Mucosa of rectum (tissue), 2 donors: ENCODE measurements around the gene MATR3.

Experiments
- H3K27ac ChIP-seq, 2 donors: one replicate each; pipeline ENCODE4 v1.7.0; 2013; ENCODE audit warnings: inconsistent platforms in 2 of 2, low read depth in 2 of 2, low read length in 2 of 2
- H3K27me3 ChIP-seq, 2 donors: one replicate each; pipeline ENCODE4 v1.7.0; 2013; ENCODE audit warnings: low read length in 2 of 2; ENCODE audit not compliant: control insufficient read depth in 2 of 2, insufficient read depth in 2 of 2
- H3K36me3 ChIP-seq, 2 donors: one replicate each; pipeline ENCODE4 v1.7.0; 2013; ENCODE audit warnings: low read length in 2 of 2; ENCODE audit not compliant: control insufficient read depth in 2 of 2, insufficient read depth in 2 of 2
- H3K4me1 ChIP-seq, 2 donors: one replicate each; pipeline ENCODE4 v1.7.0; 2013; ENCODE audit warnings: low read length in 2 of 2, mild to moderate bottlenecking in 1 of 2; ENCODE audit not compliant: control insufficient read depth in 2 of 2, insufficient read depth in 2 of 2
- H3K4me3 ChIP-seq, 2 donors: one replicate each; pipeline ENCODE4 v1.7.0; 2013; ENCODE audit warnings: low read length in 2 of 2
- H3K9ac ChIP-seq, 2 donors: one replicate each; pipeline ENCODE4 v1.7.0; 2013; ENCODE audit warnings: low read length in 2 of 2, low read depth in 1 of 2, mild to moderate bottlenecking in 1 of 2
- H3K9me3 ChIP-seq, 2 donors: one replicate each; pipeline ENCODE4 v1.7.0; 2013; ENCODE audit warnings: low read length in 2 of 2; ENCODE audit not compliant: control insufficient read depth in 2 of 2
- donor health status: healthy.
- donor health status: Normal muscosa, but diverticular disease.

Gene MATR3

GRCh38 chr5:139271201-139272027 lies 22.1 kb upstream of the MATR3 start:
- Histone ChIP-seq H3K36me3 (peaks cover 0 to 3% of the 10 kb centered on the region in 2 donors), H3K27ac (peak overlapping the region; percentile 65 to 79)

GRCh38 chr5:139272471-139273321 lies 20.8 kb upstream of the MATR3 start:
- Histone ChIP-seq H3K36me3 (peaks cover 0 to 3% of the 10 kb centered on the region in 2 donors), H3K27ac (peak overlapping the region; percentile 65 to 79), H3K9me3 (no peaks in the 10 kb centered on the region), H3K4me3 (peak overlapping the region; percentile 63 to 88), H3K27me3 (no peaks in the 10 kb centered on the region), H3K4me1 (peaks cover 40 to 46% of the 10 kb centered on the region in 2 donors), H3K9ac (peak overlapping the region; percentile 71 to 82)

More at GRCh38 chr5:139271201-139272027, 22.1 kb upstream of the MATR3 start:
- H3K4me1 ChIP-seq, result peaks cover 40 to 46% of the 10 kb centered on the region in 2 donors
- H3K27me3 ChIP-seq, result no peaks in the 10 kb centered on the region
- no peak overlapping the region for H3K9ac ChIP-seq
- peak overlapping the region in 1 of 2 donors; percentile 20 for H3K4me3 ChIP-seq
- no peaks in the 10 kb centered on the region for H3K9me3 ChIP-seq

- peak overlapping the region; percentile 65 to 79 for H3K27ac ChIP-seq
- H3K4me1 ChIP-seq, result peaks cover 40 to 46% of the 10 kb centered on the region in 2 donors
- peaks cover 0 to 5% of the 10 kb centered on the region in 2 donors for H3K36me3 ChIP-seq
- H3K4me3 ChIP-seq, result peak overlapping the region; percentile 63 to 88
- no peaks in the 10 kb centered on the region for H3K27me3 ChIP-seq
- H3K9me3 ChIP-seq, result no peaks in the 10 kb centered on the region
- peak overlapping the region; percentile 71 to 82 for H3K9ac ChIP-seq
Measured at GRCh38 chr5:139273322-139273571, 20.3 kb upstream of the MATR3 start.

- H3K4me1 ChIP-seq, result peaks cover 38 to 46% of the 10 kb centered on the region in 2 donors
- H3K9ac ChIP-seq, result peak overlapping the region; percentile 71 to 82
- H3K27ac ChIP-seq, result peak overlapping the region; percentile 65 to 79
- peaks cover 0 to 10% of the 10 kb centered on the region in 2 donors for H3K36me3 ChIP-seq
- peak overlapping the region; percentile 63 to 88 for H3K4me3 ChIP-seq
- no peaks in the 10 kb centered on the region for H3K9me3 ChIP-seq
- no peaks in the 10 kb centered on the region for H3K27me3 ChIP-seq
Measured at GRCh38 chr5:139273572-139274289, 19.8 kb upstream of the MATR3 start.

GRCh38 chr5:139275536-139275935 lies 18.0 kb upstream of the MATR3 start:
- peak overlapping the region in 1 of 2 donors; percentile 56 for H3K4me3 ChIP-seq
- peak overlapping the region; percentile 13 to 28 for H3K9ac ChIP-seq
- H3K4me1 ChIP-seq, result peaks cover 41 to 46% of the 10 kb centered on the region in 2 donors
- no peaks in the 10 kb centered on the region for H3K9me3 ChIP-seq
- H3K27me3 ChIP-seq, result no peaks in the 10 kb centered on the region
- H3K27ac ChIP-seq, result peak overlapping the region in 1 of 2 donors; percentile 23
- peaks cover 0 to 19% of the 10 kb centered on the region in 2 donors for H3K36me3 ChIP-seq

- peaks cover 2 to 19% of the 10 kb centered on the region in 2 donors for H3K36me3 ChIP-seq
- no peaks in the 10 kb centered on the region for H3K27me3 ChIP-seq
- peak overlapping the region in 1 of 2 donors; percentile 56 for H3K4me3 ChIP-seq
- no peaks in the 10 kb centered on the region for H3K9me3 ChIP-seq
- H3K4me1 ChIP-seq, result peaks cover 41 to 48% of the 10 kb centered on the region in 2 donors
- H3K9ac ChIP-seq, result peak overlapping the region in 1 of 2 donors; percentile 13
- peak overlapping the region in 1 of 2 donors; percentile 12 for H3K27ac ChIP-seq
Measured at GRCh38 chr5:139275956-139276355, 17.6 kb upstream of the MATR3 start.

- Histone ChIP-seq H3K4me3 (peak overlapping the region in 1 of 2 donors; percentile 56), H3K9ac (no peak overlapping the region), H3K27ac (no peak overlapping the region), H3K9me3 (no peaks in the 10 kb centered on the region), H3K36me3 (peaks cover 3 to 19% of the 10 kb centered on the region in 2 donors), H3K4me1 (peaks cover 42 to 44% of the 10 kb centered on the region in 2 donors), H3K27me3 (no peaks in the 10 kb centered on the region)
Measured at GRCh38 chr5:139276426-139276825, 17.1 kb upstream of the MATR3 start.

- Histone ChIP-seq H3K4me1 (peaks cover 40 to 44% of the 10 kb centered on the region in 2 donors), H3K9me3 (no peaks in the 10 kb centered on the region), H3K36me3 (peaks cover 3 to 19% of the 10 kb centered on the region in 2 donors), H3K27me3 (no peaks in the 10 kb centered on the region), H3K27ac (no peak overlapping the region), H3K9ac (no peak overlapping the region), H3K4me3 (no peak overlapping the region)
Measured at GRCh38 chr5:139277171-139277570, 16.4 kb upstream of the MATR3 start.

GRCh38 chr5:139278540-139279274 lies 14.8 kb upstream of the MATR3 start:
- H3K27ac ChIP-seq, result no peak overlapping the region
- H3K4me3 ChIP-seq, result no peak overlapping the region
- H3K9me3 ChIP-seq, result no peaks in the 10 kb centered on the region
- peaks cover 36 to 43% of the 10 kb centered on the region in 2 donors for H3K4me1 ChIP-seq
- H3K27me3 ChIP-seq, result no peaks in the 10 kb centered on the region
- H3K9ac ChIP-seq, result no peak overlapping the region
- peaks cover 6 to 19% of the 10 kb centered on the region in 2 donors for H3K36me3 ChIP-seq
